Keratinocyte (primary cell): Measurements from ENCODE around the gene NLRP6.
"Not testable (repeated sequence)": the region's sequence is repeated elsewhere in the genome, so short reads cannot be mapped to it uniquely, and the experiment has no call there.

Experiments
- CTCF ChIP-seq, 3 experiments: IDR thresholded peaks in 1 of 3; conservative IDR thresholded peaks in 1 of 3; optimal IDR thresholded peaks in 1 of 3; 2 replicates in 2 of 3; 3 replicates in 1 of 3; pipeline versions ENCODE3 to v1.5.1; 2011; ENCODE audit warnings: low read length in 3 of 3, mild to moderate bottlenecking in 3 of 3, moderate library complexity in 2 of 3, control low read depth in 1 of 3, inconsistent platforms in 1 of 3; ENCODE audit not compliant: insufficient read depth in 2 of 3; ENCODE audit errors: extremely low read depth in 1 of 3
- EZH2 ChIP-seq: IDR thresholded peaks from one replicate; pipeline ENCODE4 v1.6.1; 2012; ENCODE audit warnings: inconsistent platforms, mild to moderate bottlenecking, low read length, moderate library complexity

GRCh38 chr11:307766-308708 is 29.8 kb downstream of the NLRP6 start, which contains the start of gene IFITM2:
- not testable (repeated sequence) for TF ChIP-seq CTCF (optimal IDR thresholded peaks at IDR 0.05 in 1 of 3, IDR thresholded peaks at IDR 0.05 in 1 of 3, conservative IDR thresholded peaks at IDR 0.05 in 1 of 3; ENCODE audit: extremely low read depth in 1 of 3, insufficient read depth in 2 of 3, low read length in 3 of 3); EZH2
